Panc1 (cell line): ENCODE data around the gene TEX54.

Experiments used
- CTCF ChIP-seq: fragments of 450-650 bp; IDR thresholded peaks from 2 replicates; pipeline ENCODE4 v1.5.1; 2017; ENCODE audit warnings: mild to moderate bottlenecking
- POLR2AphosphoS5 ChIP-seq: IDR thresholded peaks from 2 replicates; pipeline ENCODE4 v1.6.1; 2012; ENCODE audit warnings: mild to moderate bottlenecking, low read depth, low read length, moderate library complexity
- REST ChIP-seq, 2 experiments: IDR thresholded peaks; 2 replicates each; pipeline ENCODE4 v1.6.1; 2011 to 2012; ENCODE audit warnings: low read depth in 2 of 2, control low read depth in 1 of 2, low read length in 1 of 2, mild to moderate bottlenecking in 1 of 2, moderate library complexity in 1 of 2; ENCODE audit not compliant: insufficient read depth in 1 of 2
- SIN3A ChIP-seq: IDR thresholded peaks from 2 replicates; pipeline ENCODE4 v1.6.1; 2012; ENCODE audit warnings: low read depth, mild to moderate bottlenecking, low read length, moderate library complexity, borderline replicate concordance; ENCODE audit not compliant: insufficient read depth

DNA sequence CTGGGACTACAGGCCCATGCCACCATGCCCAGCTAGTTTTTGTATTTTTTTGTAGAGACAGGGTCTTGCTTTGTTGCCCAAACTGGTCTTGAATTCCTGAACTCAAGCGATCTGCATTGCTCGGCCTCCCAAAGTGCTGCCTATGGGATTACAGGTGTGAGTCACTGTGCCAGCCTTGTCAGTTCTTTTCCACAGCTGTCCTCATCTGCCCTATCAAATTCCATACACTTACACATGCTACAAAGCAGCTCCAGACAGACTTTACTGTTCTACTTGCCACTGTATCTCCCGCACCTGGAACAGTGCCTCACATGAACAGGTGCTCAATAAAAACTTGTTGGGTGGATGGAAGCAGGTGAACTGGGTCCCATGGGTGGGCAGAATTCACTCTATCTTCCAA is 9.0 kb downstream of the TEX54 start:
- TF ChIP-seq POLR2AphosphoS5 (no peak), CTCF (no peak), REST (IDR thresholded peaks at IDR 0.05; ENCODE audit: insufficient read depth in 1 of 2, low read depth in 2 of 2, low read length in 1 of 2) (no peak), SIN3A (no peak)
